HepG2 (cell line): Measurements from ENCODE around the gene CAMK2D. TPM values are rescaled to one million over a fixed set of nuclear protein-coding genes. Genes with fewer than 3 reads are reported as not detected.

ENCODE experiments used
- DR1 ChIP-seq: sonication (generic); formaldehyde crosslinking; IDR thresholded peaks from 2 replicates; pipeline ENCODE4 v1.8.0; 2021; ENCODE audit warnings: mild to moderate bottlenecking, missing genetic modification reagents, inconsistent platforms
- FOSL1 ChIP-seq: sonication (generic); formaldehyde crosslinking; IDR thresholded peaks from 2 replicates; pipeline ENCODE4 v1.9.0; 2021; ENCODE audit warnings: missing genetic modification reagents, borderline replicate concordance
- FOXA1 ChIP-seq, 2 experiments: fragments of 450-650 bp in 1 of 2; sonication (generic) in 1 of 2; formaldehyde crosslinking in 1 of 2; IDR thresholded peaks; 2 replicates each; pipeline versions ENCODE4 v1.4.0 to v1.6.1; 2016 to 2020; ENCODE audit warnings: missing genetic modification reagents in 1 of 2
- FOXA3 ChIP-seq: IDR thresholded peaks from 2 replicates; pipeline ENCODE4 v1.6.1; 2016; ENCODE audit warnings: missing genetic modification reagents, missing compliant biosample characterization
- GABPB1 ChIP-seq: IDR thresholded peaks from 2 replicates; pipeline ENCODE4 v1.6.1; 2016; ENCODE audit warnings: mild to moderate bottlenecking, missing genetic modification reagents, moderate library complexity, missing compliant biosample characterization
- HDAC2 ChIP-seq: sonication (generic); formaldehyde crosslinking; IDR thresholded peaks from 2 replicates; pipeline ENCODE4 v1.4.0; 2020; ENCODE audit warnings: missing genetic modification reagents
- HMG20A ChIP-seq: IDR thresholded peaks from 2 replicates; pipeline ENCODE4 v1.6.1; 2016; ENCODE audit warnings: borderline replicate concordance
- ISX ChIP-seq: sonication (generic); formaldehyde crosslinking; conservative IDR thresholded peaks from 2 replicates; pipeline ENCODE4 v1.5.0; 2020; ENCODE audit warnings: missing genetic modification reagents
- MAFF ChIP-seq: IDR thresholded peaks from 2 replicates; pipeline ENCODE4 v1.6.1; 2011; ENCODE audit warnings: low read depth, low read length, improper control_type of control experiment
- MTF2 ChIP-seq: sonication (generic); formaldehyde crosslinking; IDR thresholded peaks from 2 replicates; pipeline ENCODE4 v1.5.0; 2020; ENCODE audit warnings: missing genetic modification reagents, borderline replicate concordance
- NCOA2 ChIP-seq: sonication (generic); formaldehyde crosslinking; IDR thresholded peaks from 2 replicates; pipeline ENCODE4 v1.8.0; 2022; ENCODE audit warnings: inconsistent platforms
- NFE2L2 ChIP-seq: fragments of 150-350 bp; IDR thresholded peaks from 2 replicates; pipeline ENCODE4 v1.6.1; 2014; ENCODE audit warnings: low read length
- NFRKB ChIP-seq: fragments of 450-650 bp; IDR thresholded peaks from 2 replicates; pipeline ENCODE4 v1.6.1; 2017
- TEAD3 ChIP-seq: optimal IDR thresholded peaks from 2 replicates; pipeline ENCODE3; 2016; ENCODE audit warnings: borderline replicate concordance
- XBP1 ChIP-seq: sonication (generic); formaldehyde crosslinking; IDR thresholded peaks from 2 replicates; pipeline ENCODE4 v1.5.0; 2020; ENCODE audit warnings: missing genetic modification reagents
- ZMYM4 ChIP-seq: sonication (generic); formaldehyde crosslinking; IDR thresholded peaks from 2 replicates; pipeline ENCODE4 v1.8.1; 2023; ENCODE audit warnings: mild to moderate bottlenecking, missing genetic modification reagents
- ZNF205 ChIP-seq: IDR thresholded peaks from 2 replicates; pipeline ENCODE4 v1.6.1; 2018; ENCODE audit warnings: missing biosample characterization, missing genetic modification reagents
- ZNF30 ChIP-seq: sonication (generic); formaldehyde crosslinking; IDR thresholded peaks from 2 replicates; pipeline ENCODE4 v1.5.0; 2020; ENCODE audit warnings: mild to moderate bottlenecking, missing genetic modification reagents
- ZNF333 ChIP-seq: sonication (generic); formaldehyde crosslinking; IDR thresholded peaks from 2 replicates; pipeline ENCODE4 v1.4.0; 2020; ENCODE audit warnings: mild to moderate bottlenecking, missing genetic modification reagents, borderline replicate concordance
- ZNF746 ChIP-seq: sonication (generic); formaldehyde crosslinking; IDR thresholded peaks from 2 replicates; pipeline ENCODE4 v1.8.0; 2022; ENCODE audit warnings: mild to moderate bottlenecking, missing genetic modification reagents
- ZZZ3 ChIP-seq: sonication (generic); formaldehyde crosslinking; IDR thresholded peaks from 2 replicates; pipeline ENCODE4 v1.4.0; 2020; ENCODE audit warnings: missing genetic modification reagents, mild to moderate bottlenecking, borderline replicate concordance
- polyA plus RNA-seq, 8 experiments: library from polyadenylated mRNA; depleted of rRNA in 3 of 8; stranded (reverse) in 7 of 8; unstranded in 1 of 8; fragments of >200 nt; fragmentation: Illumina TruSeq in 4 of 8; extraction: Trizol in 4 of 8; gene quantifications; 2 replicates each; pipeline versions ENCODE4 v1.2.1 to v1.2.3, GENCODE V29; 2011 to 2016; ENCODE audit warnings: low read depth in 4 of 8, missing spikeins in 1 of 8, mixed read lengths in 1 of 8; ENCODE audit not compliant: insufficient read depth in 1 of 8
- total RNA-seq, 5 experiments: library from RNA; depleted of rRNA; stranded (reverse); fragments of >200 nt; fragmentation: Illumina TruSeq; extraction: Trizol; gene quantifications; 2 replicates each; pipeline ENCODE4 v1.2.3, GENCODE V29; 2016; ENCODE audit warnings: low read depth in 1 of 5
- TF ChIP-seq, protein P1 (sequence below): sonication (generic); formaldehyde crosslinking; IDR thresholded peaks from 2 replicates; pipeline ENCODE4 v1.4.0; 2020; ENCODE audit warnings: low read depth, mild to moderate bottlenecking, missing genetic modification reagents
- TF ChIP-seq, protein P2 (sequence below): sonication (generic); formaldehyde crosslinking; IDR thresholded peaks from 2 replicates; pipeline ENCODE4 v1.8.0; 2022; ENCODE audit warnings: mild to moderate bottlenecking, missing genetic modification reagents
- TF ChIP-seq, protein P3 (sequence below): sonication (generic); formaldehyde crosslinking; IDR thresholded peaks from 2 replicates; pipeline ENCODE4 v1.4.0; 2020; ENCODE audit warnings: missing genetic modification reagents
- TF ChIP-seq, protein P4 (sequence below): IDR thresholded peaks from 2 replicates; pipeline ENCODE4 v1.4.0; 2020; ENCODE audit warnings: mild to moderate bottlenecking, missing genetic modification reagents

The CAMK2D gene
- total and polyA plus RNA-seq, 2 of the 13 experiments (the other 11 are each of a cell fraction or from before 2014, with no cell fraction given): 18.0 to 65.4 TPM

DNA sequence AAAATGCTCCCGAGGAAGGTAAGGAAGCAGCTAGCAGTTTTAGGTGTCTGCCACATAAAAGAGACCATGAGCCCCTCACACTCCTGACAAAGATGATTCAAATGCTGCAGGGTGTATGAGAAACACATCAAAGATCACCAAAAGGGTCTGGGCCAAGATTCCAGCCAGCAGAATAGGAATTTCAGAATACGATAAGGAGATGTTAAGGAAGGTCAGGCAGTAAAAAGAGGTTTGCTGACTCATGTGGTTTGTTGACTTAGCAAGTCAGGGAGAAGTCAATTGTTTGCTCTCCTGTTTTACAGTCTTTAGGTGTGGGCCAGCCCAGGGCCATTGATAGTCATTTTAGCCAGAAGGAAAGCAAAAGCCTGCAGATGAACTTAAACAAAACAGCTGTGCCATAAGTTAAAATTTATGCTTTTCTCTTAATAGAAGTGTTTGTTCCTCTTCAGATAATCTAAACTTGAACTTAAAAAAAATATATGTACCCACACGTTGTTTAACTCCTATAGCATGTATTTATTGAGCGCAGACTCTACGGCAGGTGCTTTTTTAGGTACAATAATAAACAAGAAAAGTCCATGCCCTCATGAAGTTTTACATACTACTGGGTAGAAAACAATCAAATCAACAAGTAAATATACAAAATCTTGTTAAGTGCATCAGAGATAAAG, 115.6 kb downstream of the CAMK2D start (continued):
- TF ChIP-seq, protein P1, sequence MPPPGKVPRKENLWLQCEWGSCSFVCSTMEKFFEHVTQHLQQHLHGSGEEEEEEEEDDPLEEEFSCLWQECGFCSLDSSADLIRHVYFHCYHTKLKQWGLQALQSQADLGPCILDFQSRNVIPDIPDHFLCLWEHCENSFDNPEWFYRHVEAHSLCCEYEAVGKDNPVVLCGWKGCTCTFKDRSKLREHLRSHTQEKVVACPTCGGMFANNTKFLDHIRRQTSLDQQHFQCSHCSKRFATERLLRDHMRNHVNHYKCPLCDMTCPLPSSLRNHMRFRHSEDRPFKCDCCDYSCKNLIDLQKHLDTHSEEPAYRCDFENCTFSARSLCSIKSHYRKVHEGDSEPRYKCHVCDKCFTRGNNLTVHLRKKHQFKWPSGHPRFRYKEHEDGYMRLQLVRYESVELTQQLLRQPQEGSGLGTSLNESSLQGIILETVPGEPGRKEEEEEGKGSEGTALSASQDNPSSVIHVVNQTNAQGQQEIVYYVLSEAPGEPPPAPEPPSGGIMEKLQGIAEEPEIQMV (CRISPR knock-in tag): no peak
- TF ChIP-seq, protein P2, sequence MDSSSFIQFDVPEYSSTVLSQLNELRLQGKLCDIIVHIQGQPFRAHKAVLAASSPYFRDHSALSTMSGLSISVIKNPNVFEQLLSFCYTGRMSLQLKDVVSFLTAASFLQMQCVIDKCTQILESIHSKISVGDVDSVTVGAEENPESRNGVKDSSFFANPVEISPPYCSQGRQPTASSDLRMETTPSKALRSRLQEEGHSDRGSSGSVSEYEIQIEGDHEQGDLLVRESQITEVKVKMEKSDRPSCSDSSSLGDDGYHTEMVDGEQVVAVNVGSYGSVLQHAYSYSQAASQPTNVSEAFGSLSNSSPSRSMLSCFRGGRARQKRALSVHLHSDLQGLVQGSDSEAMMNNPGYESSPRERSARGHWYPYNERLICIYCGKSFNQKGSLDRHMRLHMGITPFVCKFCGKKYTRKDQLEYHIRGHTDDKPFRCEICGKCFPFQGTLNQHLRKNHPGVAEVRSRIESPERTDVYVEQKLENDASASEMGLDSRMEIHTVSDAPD (CRISPR knock-in tag): no peak
- TF ChIP-seq FOXA1 (IDR thresholded peaks at IDR 0.05) (0 out of 2 replicates have a peak, but pooled peaks have one; percentile 15), FOXA1 (CRISPR knock-in tag; IDR thresholded peaks at IDR 0.05) (peak; percentile 66), ZNF746 (no peak), DR1 (CRISPR knock-in tag) (no peak), ZNF30 (CRISPR knock-in tag) (no peak), MAFF (peak; percentile 98), TEAD3 (CRISPR knock-in tag) (peak; percentile 25), HMG20A (peak; percentile 44; the same call in 1 of the 2 replicates), NFE2L2 (peak; percentile 86), NFRKB (no peak), XBP1 (CRISPR knock-in tag) (no peak), NCOA2 (CRISPR knock-in tag) (peak; percentile 33; the same call in 1 of the 2 replicates), ZNF205 (CRISPR knock-in tag) (no peak), ZNF333 (CRISPR knock-in tag) (no peak), ISX (CRISPR knock-in tag) (no peak), ZMYM4 (CRISPR knock-in tag) (0 out of 2 replicates have a peak, but pooled peaks have one; percentile 22), ZZZ3 (no peak), FOSL1 (CRISPR knock-in tag) (peak; percentile 61; the same call in 1 of the 2 replicates), FOXA3 (CRISPR knock-in tag) (peak; percentile 70), HDAC2 (CRISPR knock-in tag) (peak; percentile 35; the same call in 1 of the 2 replicates), MTF2 (CRISPR knock-in tag) (no peak), GABPB1 (CRISPR knock-in tag) (no peak)
- TF ChIP-seq, protein P3, sequence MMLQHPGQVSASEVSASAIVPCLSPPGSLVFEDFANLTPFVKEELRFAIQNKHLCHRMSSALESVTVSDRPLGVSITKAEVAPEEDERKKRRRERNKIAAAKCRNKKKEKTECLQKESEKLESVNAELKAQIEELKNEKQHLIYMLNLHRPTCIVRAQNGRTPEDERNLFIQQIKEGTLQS (CRISPR knock-in tag): peak; percentile 38; the same call in 1 of the 2 replicates
- TF ChIP-seq, protein P4, sequence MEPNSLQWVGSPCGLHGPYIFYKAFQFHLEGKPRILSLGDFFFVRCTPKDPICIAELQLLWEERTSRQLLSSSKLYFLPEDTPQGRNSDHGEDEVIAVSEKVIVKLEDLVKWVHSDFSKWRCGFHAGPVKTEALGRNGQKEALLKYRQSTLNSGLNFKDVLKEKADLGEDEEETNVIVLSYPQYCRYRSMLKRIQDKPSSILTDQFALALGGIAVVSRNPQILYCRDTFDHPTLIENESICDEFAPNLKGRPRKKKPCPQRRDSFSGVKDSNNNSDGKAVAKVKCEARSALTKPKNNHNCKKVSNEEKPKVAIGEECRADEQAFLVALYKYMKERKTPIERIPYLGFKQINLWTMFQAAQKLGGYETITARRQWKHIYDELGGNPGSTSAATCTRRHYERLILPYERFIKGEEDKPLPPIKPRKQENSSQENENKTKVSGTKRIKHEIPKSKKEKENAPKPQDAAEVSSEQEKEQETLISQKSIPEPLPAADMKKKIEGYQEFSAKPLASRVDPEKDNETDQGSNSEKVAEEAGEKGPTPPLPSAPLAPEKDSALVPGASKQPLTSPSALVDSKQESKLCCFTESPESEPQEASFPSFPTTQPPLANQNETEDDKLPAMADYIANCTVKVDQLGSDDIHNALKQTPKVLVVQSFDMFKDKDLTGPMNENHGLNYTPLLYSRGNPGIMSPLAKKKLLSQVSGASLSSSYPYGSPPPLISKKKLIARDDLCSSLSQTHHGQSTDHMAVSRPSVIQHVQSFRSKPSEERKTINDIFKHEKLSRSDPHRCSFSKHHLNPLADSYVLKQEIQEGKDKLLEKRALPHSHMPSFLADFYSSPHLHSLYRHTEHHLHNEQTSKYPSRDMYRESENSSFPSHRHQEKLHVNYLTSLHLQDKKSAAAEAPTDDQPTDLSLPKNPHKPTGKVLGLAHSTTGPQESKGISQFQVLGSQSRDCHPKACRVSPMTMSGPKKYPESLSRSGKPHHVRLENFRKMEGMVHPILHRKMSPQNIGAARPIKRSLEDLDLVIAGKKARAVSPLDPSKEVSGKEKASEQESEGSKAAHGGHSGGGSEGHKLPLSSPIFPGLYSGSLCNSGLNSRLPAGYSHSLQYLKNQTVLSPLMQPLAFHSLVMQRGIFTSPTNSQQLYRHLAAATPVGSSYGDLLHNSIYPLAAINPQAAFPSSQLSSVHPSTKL (CRISPR knock-in tag): peak; percentile 84
